ENCODE results near the gene OR8B3. TPM values are rescaled to one million over a fixed set of nuclear protein-coding genes. Genes with fewer than 3 reads are reported as not detected.

Gene OR8B3
- total and polyA plus RNA-seq, 2 donors (not counting 3 experiments of a cell fraction or from before 2014, with no cell fraction given) = not detected

DNA sequence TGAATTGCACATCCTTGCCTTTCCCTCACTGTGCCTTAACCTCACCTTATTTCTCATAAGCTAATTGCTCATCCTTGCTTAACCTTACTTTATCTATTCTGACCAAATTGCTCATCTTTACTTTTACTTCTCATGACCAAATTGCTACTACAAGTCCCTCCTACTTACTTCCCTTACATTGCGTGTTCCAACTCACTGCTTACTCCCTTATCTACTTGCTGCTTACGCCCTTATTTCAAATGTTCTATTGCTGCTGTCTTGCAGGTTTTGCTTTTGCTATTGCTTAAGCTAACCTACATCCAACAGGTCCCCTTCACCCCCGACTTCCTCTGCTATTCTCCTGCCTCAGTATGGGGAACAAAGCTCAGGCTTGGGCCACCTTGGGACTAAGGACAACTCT lies 22.5 kb downstream of the OR8B3 start:
- Histone ChIP-seq H3K9me3 (replicated peaks; ENCODE audit: control insufficient read depth, insufficient read depth, low read length) (no peaks in the 10 kb centered on the region), H3K27me3 (ENCODE audit: control insufficient read depth in 2 of 2, insufficient read depth in 2 of 2, low read length in 2 of 2) (peaks cover 0 to 4% of the 10 kb centered on the region in 2 experiments), H4K20me1 (replicated peaks; ENCODE audit: control insufficient read depth, extremely low read depth, insufficient read depth, low read length) (no peaks in the 10 kb centered on the region), H3K79me2 (ENCODE audit: control insufficient read depth, insufficient read depth, low read length) (no peaks in the 10 kb centered on the region), H3K36me3 (ENCODE audit: control insufficient read depth in 2 of 2, extremely low read depth in 1 of 2, insufficient read depth in 2 of 2, low read length in 2 of 2) (no peaks in the 10 kb centered on the region), H3K4me1 (ENCODE audit: control insufficient read depth, extremely low read depth, insufficient read depth, low read length) (no peaks in the 10 kb centered on the region), H3K9me1 (replicated peaks; ENCODE audit: control insufficient read depth, extremely low read depth, insufficient read depth, low read length) (no peaks in the 10 kb centered on the region), H3K9ac (replicated peaks; ENCODE audit: extremely low read depth, insufficient read depth, low read length) (no peak overlapping the region), H3K27ac (ENCODE audit: insufficient read depth, low read depth, low read length) (no peak overlapping the region), H2AFZ (ENCODE audit: low read depth, low read length) (no peak overlapping the region), H3K4me3 (replicated peaks in 1 of 3; ENCODE audit: insufficient read depth in 1 of 3, low read depth in 1 of 3, low read length in 3 of 3) (no peak overlapping the region), H3K4me2 (ENCODE audit: insufficient read depth, low read length) (no peak overlapping the region)
- TF ChIP-seq, protein P1, sequence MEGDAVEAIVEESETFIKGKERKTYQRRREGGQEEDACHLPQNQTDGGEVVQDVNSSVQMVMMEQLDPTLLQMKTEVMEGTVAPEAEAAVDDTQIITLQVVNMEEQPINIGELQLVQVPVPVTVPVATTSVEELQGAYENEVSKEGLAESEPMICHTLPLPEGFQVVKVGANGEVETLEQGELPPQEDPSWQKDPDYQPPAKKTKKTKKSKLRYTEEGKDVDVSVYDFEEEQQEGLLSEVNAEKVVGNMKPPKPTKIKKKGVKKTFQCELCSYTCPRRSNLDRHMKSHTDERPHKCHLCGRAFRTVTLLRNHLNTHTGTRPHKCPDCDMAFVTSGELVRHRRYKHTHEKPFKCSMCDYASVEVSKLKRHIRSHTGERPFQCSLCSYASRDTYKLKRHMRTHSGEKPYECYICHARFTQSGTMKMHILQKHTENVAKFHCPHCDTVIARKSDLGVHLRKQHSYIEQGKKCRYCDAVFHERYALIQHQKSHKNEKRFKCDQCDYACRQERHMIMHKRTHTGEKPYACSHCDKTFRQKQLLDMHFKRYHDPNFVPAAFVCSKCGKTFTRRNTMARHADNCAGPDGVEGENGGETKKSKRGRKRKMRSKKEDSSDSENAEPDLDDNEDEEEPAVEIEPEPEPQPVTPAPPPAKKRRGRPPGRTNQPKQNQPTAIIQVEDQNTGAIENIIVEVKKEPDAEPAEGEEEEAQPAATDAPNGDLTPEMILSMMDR (IDR thresholded peaks at IDR 0.05; ENCODE audit: extremely low read depth in 1 of 2, insufficient read depth in 1 of 2, low read depth in 1 of 2, low read length in 2 of 2) = no peak
- TF ChIP-seq FOS (IDR thresholded peaks at IDR 0.05; ENCODE audit: borderline replicate concordance, insufficient read depth, low read length) (no peak), GATA2 (IDR thresholded peaks at IDR 0.05; ENCODE audit: insufficient read depth, insufficient read length, low read depth, low read length) (no peak), MYC (IDR thresholded peaks at IDR 0.05; ENCODE audit: low read depth, low read length) (no peak), POLR2AphosphoS5 (IDR thresholded peaks at IDR 0.05; ENCODE audit: insufficient read depth, low read depth, low read length) (no peak), EZH2 (IDR thresholded peaks at IDR 0.05; ENCODE audit: borderline replicate concordance, low read depth, low read length, severe bottlenecking) (no peak), JUN (IDR thresholded peaks at IDR 0.05; ENCODE audit: borderline replicate concordance, insufficient read depth, insufficient read length, low read depth) (no peak), POLR2A (IDR thresholded peaks at IDR 0.05; ENCODE audit: low read depth, low read length) (no peak)
- TF ChIP-seq, protein P2, sequence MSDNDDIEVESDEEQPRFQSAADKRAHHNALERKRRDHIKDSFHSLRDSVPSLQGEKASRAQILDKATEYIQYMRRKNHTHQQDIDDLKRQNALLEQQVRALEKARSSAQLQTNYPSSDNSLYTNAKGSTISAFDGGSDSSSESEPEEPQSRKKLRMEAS (IDR thresholded peaks at IDR 0.05; ENCODE audit: insufficient read depth, insufficient read length) = no peak
- dilution Hi-C loops (cut with MboI; ENCODE audit: extremely low pct_ligation_motif_present, low sequenced_read_pairs) (no loop called here), intact Hi-C loops (cut with micrococcal nuclease) (no loop called here)
- no peak for FAIRE-seq
- no peak for DNase-seq (ENCODE audit: low read depth, low spot score)
- BruUV-seq (replicated peaks) = no TSS peak
- ChIA-PET CTCF (no interaction called here), POLR2A (no interaction called here)

All from endothelial cell of umbilical vein (primary cell).